GM18507 (cell line): ENCODE results near the gene USP2.

Experiments used
- DNase-seq: peaks from one replicate; pipeline ENCODE4 v3.0.0; 2011; ENCODE audit warnings: low read depth; ENCODE audit not compliant: insufficient read length; ENCODE audit errors: extremely low spot score
- FAIRE-seq: peaks from 2 replicates; lab custom pipeline; 2011; peaks lifted over from hg19 to GRCh38; lab: Jason Lieb, UNC

The USP2 gene, protein sequence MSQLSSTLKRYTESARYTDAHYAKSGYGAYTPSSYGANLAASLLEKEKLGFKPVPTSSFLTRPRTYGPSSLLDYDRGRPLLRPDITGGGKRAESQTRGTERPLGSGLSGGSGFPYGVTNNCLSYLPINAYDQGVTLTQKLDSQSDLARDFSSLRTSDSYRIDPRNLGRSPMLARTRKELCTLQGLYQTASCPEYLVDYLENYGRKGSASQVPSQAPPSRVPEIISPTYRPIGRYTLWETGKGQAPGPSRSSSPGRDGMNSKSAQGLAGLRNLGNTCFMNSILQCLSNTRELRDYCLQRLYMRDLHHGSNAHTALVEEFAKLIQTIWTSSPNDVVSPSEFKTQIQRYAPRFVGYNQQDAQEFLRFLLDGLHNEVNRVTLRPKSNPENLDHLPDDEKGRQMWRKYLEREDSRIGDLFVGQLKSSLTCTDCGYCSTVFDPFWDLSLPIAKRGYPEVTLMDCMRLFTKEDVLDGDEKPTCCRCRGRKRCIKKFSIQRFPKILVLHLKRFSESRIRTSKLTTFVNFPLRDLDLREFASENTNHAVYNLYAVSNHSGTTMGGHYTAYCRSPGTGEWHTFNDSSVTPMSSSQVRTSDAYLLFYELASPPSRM

DNA sequence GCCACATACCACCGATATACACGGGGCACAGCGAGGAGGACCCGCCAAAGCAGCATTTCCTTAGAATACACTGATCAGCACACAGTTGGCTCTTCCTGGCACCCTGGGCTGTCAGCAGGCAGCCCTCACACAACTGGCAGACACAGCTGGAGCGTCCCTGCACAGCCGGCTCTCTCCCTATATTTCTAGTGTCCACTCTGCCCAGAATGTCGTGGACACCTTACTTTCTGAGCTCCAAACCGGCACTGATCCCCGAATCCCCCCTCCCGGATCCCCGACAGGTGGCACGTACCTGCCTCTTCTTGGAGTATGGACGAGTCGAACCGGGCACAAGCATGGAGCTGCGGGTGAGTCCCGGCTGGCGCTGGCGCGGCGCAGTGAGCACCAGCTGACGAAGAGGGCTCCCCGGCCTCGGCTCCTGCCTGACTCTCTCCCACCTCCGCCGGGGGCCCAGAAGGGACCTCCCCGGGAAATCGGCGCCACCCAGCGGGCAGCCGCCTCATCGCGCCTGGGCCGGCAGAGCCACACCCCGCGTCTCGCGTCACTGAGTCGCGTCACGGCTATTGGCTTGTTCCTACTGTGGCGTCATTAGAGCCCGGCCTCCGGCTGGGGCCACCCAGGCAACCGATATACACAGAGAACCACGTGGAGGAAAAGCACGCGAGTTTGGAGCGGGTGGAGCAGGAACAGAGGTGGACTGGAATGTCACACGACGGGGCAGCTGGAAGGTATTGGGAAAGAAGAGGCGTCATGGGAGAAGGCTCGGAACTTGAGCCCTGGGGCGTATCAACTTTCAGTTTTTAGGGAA, at the start of gene USP2:
Gene USP2, minus strand, starts transcription at position 510 of the 808 bp plus-strand sequence. CDS start 8,210 bp downstream, outside the sequence.
- FAIRE-seq: peak; percentile 95

DNA sequence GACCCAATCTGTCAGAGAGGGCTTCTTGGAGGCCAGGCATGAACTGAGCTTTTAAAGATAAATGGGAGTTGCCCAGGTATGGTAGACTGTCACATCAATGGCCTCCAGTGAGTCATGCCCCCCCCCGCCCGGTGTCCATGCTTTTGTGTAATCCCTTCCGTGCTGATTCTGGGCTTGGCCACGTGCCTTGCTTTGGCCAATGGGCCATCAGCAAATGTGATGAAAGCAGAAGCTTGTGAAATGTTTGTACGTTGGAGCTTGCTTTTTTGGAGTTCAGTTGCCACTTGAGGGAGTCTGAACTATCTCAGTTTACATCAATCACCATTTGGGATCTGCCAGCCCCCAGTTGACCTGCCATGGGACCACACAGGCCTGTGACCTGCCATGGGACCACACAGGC, 45.8 kb upstream of the USP2 start:
- DNase-seq: no peak
- no peak for FAIRE-seq

More for the DNA sequence above, at the start of gene USP2:
- peak; percentile 84 for DNase-seq

DNA sequence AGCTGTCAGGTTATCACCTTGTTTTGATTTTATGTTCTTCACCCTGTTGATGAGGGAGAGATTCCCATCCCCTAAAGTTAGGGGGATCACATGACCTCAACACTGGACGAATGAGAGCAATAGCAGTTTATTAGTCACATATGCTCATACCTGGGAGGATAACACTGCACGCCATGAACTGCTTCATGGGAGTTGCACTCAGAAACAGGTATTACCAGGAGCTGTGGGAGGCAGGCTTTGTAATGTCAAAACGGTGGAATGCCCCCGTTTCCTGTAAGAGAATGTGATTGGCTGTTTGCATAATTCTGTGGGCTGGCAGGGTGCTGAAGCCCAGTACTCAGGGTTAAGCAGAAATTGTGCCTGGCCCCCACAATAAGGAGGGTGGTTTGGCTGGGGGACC, 44.7 kb upstream of the USP2 start:
- FAIRE-seq: no peak
- DNase-seq: no peak

DNA sequence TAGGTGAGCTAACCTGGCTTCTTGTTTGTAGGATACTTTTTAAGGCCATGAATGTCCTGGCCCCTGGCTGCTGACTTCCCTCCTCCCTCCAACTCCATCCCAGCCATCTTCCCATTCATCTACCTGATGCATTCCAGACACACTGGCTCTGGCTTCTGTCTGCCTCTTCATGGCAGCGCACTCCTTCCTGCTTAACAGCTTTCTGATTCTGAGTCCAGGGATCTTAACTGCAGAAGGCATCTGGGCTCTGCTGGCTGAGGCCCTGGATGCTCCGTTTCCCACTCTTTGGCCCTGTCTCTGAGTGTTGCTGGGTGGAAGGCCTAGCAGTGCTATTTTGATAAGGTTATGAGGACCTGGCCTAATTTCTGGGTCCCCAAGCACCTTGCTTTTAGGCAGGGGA, 43.3 kb upstream of the USP2 start:
- no peak for DNase-seq
- FAIRE-seq: no peak

DNA sequence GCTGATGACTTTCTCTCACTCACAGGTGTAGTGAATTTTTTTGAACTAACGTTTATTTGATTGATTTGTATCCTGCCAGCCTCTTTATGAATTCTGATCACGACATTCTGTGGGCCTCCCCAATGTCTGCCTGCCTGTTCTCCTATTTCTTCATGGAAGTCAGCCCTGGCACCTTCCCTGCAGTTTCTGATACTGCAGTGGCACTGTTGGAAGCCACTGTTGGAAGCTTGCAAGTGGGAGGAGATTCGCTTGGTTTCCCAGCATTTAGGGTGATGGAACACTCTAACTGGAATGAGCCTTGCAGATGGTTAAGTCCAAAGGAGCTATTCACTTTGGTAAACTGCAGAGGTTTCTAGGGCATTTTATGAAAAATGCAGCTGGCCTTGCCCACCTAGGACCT, 42.8 kb upstream of the USP2 start:
- no peak for FAIRE-seq
- DNase-seq: no peak

DNA sequence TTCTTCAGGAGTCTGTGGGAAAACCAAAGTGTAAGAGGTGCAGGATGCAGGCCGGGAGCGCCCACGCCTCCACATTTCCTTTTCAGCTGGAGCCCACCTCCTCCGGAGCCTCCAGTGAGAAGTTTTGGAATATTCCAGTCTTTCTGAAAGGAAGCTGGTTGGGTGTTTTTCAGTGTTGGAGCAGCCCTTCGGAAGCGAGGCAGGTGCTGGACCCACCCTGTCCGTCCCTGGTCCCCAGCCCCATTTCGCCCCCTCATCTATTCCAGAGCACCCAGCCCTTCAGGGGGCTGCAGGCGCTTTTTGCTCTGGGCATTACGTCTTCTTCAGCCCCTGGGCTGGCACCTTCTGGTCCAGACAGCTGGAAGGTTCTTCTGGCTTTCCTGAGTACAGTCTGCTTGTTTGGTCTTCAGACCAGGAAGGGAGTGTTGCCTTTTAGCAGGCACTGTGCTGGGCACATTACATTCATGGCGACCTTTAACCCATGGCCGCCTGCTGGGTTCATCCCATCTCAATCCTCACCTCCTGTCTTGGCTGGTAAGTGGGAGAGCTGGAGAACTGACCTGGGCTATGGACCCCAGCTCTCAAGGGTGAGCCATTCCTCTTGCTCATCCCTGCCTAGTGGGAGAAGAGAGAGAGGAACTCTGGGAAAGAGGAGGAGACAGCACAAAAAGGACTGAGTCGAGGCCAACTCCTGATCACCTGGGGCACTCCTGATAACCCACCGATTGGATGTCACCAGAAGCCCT, 42.2 kb upstream of the USP2 start:
- DNase-seq: no peak
- no peak for FAIRE-seq

DNA sequence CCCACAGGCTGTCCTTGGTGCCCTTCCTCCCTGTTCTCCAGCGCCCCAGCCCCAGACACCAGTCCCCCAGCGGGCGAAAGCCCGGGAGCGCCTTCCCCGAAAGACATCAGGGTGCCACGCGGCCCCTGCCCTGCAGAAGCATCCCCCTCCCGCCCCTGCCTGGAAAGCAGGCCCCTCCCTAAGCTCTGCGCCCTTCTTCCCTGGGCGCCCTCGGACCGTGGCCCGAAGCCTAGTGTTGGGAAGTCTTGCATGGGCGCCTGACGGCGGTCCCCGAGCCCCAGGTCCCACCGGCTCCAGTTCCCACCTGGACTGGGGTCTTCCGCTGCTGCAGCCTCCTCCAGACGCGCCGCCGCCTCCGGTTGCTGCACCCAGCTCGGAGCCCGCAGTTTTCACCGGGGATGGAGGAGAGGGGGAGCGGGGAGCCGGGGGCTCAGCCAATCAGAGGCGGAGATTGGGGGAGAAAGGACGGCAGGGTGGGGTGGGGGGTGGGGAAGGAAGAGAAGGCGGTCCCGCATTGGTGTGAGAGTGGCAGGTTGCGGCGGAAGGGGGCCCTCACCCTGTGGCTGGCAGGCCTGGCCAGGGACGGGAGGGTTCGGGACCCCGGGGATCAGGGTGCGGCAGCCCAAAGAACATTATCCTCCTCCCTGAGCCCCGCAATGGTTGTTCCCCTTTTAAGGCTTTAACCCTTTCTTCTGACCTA, 41.5 kb upstream of the USP2 start, which contains the start of gene THY1:
Gene THY1, minus strand, starts transcription at position 364 of the 700 bp plus-strand sequence. CDS start 2,267 bp downstream, outside the sequence.
- DNase-seq (no peak), FAIRE-seq (no peak)

DNA sequence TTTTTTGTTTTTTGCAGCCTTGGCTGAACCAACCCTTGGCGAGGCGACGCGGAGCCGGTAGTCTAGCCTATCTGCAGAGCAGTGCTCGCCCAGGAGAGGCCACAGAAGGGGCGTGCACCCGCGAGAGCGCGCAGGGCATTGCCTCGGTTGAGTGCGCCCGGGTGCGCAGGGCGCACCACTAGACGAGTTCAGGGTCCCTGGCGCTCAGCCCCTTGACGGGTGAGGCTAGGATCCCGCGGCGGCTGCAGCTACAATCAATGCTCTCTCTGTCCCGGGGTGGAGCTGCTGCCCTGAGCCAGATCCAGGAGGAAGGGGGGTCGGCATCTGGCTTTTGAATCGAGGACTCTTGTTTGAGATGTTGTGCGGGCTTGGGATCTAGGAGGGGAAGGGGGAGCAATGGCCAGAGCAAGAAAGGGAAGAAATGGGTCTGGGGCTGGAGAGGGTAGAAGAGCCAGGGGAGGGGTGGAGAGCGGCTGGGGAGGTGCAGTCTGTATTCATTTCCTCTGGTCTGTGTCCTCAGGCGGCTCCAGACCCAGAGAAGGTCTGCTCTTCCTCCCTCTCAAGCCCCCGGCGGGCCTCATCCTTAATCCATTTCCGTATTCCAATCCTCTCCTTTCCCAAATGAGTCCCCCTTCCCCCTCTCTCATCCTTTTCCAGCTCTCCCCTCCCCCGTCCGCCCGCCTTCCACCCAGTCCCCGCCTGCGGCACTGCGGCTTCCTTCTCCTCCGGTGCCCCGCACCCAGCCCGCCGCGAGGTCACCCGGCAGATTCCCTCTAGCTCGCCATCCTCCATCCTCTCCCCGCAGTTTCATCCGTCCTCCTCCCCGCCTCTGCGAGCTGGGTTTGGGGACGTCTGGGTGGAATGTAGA, 40.7 kb upstream of the USP2 start:
- DNase-seq: no peak
- no peak for FAIRE-seq

DNA sequence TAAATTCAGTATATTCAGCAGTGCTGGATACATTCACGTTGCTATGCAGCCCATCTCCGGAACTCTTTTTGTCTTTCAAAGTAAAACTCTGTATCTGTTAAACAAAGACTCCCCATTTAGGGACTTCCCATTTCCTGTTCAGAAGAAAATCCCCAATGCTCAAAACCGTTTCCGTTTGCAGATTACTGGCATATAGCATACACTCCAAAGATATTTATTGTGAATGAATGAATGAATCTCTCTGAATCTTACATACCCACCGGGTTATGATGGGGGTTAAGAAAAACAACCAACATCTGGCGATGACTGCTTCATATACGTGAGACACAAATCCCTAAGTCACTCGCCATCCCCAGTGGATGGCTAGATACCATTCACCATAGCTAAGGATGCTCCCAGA, 39.9 kb upstream of the USP2 start:
- no peak for FAIRE-seq
- no peak for DNase-seq

DNA sequence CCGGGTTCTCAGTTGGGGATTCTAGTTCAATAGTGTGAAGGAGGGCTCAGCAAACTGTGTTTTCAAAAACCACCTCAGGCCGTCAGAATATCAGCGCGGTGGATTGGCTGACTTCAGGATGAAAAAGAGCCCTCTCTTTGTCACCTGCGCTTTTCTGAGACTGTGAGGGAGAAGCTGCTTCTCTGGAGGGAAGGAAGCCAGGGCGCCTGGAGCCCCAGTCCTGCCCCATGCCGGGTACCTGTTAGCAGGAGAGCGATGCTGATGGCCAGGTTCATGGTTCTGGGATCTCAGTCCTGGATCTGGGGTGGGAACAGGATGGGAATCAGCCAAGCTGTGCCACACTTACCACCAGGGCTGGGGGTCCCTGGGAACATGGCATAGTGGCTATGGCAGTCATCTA, 39.1 kb upstream of the USP2 start:
- no peak for DNase-seq
- FAIRE-seq: no peak

DNA sequence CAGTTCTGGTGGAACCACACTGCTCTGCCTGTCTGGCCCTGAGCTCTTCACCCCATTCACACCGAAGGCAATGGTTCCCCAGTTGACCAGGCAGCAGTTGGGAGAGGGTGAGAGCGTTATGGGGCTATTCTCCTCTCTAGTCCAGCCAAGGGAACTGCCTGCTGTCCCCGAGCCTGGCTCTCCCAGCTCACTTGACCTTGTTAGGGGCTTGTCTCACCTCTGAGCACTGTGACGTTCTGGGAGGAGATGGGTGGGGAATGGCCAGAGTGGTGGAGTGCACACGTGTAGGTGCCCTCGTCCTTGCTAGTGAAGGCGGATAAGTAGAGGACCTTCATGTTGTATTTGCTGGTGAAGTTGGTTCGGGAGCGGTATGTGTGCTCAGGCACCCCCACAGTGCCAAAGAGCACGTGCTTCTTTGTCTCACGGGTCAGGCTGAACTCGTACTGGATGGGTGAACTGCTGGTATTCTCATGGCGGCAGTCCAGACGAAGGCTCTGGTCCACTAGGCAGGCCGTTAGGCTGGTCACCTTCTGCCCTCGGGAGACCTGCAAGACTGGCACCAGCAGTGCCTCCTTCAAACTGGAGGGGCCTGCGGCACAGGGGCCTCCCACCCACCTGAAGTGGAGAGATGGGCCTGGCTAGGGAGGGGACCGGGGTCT, 38.5 kb upstream of the USP2 start:
- no peak for FAIRE-seq

DNA sequence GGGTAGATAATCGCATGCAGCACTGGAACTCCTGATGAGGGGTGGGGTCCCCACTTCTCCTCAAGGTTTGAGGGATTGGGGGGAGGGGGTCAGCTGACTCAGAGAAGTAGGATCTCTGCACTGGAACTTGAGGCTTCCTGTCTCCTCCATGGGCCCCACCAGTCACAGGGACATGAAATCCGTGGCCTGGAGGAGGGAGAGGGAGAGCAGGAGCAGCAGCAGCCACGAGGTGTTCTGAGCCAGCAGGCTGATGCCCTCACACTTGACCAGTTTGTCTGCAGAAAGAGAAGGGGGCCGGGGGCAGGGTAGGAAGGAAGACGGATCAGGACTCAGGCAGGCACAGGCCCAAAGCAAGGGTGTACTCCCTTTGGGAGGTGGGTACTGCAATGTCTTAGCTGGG, 37.8 kb upstream of the USP2 start:
- FAIRE-seq: no peak
- DNase-seq: no peak

More for the DNA sequence above, 38.5 kb upstream of the USP2 start:
- DNase-seq: no peak

DNA sequence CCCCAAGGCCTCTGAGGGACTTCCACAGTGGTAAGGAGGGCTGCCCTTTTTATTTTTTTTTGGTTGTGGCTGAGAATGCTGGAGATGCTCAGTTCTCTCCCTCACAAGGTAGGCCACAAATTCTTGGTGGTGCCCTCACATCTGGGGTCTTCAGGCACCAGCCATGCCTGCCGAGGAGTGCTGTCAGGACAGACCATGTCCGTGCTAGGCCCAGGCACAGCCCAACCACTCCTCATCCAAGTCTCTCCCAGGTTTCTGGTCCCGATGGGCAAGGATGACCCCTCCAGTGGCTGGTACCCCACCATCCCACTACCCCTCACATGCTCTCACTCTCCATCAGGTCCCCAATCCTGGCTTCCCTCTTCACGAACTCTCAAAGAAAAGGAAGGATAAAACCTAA, 37.3 kb upstream of the USP2 start:
- DNase-seq (no peak), FAIRE-seq (no peak)

DNA sequence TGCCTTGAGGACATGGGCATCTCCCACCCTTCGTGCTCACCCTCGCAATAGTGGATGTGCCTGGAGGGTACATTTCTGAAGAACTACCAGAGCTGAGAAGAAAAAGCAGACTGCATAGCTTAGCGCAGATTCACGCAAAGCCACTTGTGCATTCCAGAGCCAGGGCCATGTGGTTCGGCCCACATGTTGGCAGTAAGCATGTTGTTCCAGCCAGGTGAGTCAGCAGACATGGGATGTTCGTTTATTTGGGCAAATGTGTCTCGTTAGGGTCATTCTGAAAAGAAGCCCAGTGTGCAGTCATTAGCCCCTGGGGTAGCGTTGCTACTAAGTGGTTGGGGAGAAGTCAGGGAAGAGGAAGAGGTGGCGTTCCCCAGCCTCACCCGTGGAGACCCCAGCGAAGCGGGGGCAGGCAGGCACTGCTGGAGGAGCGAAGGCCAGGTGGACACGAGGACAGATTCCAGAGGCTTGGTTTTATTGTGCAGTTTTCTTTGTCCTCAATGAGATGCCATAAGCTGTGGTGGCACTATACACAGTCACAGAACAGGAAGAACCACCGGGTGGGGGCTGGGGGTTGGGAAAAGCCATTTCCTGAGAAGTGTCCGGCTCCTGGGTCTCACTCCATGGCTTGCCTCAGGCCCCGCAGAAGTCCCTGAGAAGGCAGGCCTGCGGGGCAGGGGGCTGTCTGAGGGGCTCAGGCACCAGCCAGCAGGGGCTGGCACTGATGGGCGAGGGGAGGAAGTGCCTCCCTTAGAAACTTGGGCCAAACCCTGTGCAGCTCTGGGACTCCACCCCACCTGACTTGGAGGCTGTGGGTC, 36.4 kb upstream of the USP2 start:
- FAIRE-seq (no peak), DNase-seq (no peak)

DNA sequence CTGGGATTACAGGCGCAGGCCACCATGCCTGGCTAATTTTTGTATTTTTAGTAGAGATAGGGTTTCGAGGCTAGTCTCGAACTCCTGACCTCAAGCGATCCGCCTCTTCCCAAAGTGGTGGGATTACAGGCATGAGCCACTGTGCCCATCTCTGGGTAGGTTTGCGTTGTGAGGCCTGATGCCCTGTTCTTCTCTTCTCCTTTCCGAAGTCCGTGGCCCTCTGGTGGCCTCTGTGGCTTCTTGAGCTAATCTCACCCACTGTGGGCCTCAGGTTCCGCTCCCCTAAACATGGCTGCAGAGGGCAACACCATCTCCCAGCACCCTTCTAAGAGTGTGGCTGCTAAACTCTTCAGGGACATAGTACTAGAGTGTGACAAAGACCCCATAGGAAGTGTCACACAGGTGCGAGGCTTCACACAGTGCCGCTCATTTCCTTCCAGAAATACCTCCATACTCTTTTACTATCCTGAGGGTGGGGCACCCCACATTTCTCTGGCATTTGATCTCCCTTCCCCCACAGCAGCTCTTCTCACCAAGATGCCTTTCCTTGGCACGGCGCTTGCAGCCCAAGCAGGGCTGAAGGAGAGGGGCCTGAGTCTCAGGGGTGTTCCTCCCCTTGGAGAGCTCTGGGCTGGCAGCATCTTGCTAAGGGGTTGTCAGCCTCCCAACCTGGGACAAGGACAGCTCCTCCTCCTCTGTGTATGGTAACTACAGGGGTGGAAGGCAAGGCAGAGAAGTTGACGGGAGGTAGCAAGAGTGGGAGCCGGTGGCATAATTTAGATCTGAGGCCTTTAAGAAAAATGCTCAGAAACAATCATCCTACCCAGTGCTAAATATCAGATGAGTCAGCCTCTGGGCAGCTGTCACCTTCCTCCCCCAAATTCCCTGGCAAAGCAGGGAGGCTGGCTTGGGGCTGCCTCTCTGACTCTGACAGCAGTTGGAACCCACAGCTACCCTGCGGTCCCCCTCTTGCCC, 35.4 kb upstream of the USP2 start:
- DNase-seq (no peak), FAIRE-seq (no peak)

DNA sequence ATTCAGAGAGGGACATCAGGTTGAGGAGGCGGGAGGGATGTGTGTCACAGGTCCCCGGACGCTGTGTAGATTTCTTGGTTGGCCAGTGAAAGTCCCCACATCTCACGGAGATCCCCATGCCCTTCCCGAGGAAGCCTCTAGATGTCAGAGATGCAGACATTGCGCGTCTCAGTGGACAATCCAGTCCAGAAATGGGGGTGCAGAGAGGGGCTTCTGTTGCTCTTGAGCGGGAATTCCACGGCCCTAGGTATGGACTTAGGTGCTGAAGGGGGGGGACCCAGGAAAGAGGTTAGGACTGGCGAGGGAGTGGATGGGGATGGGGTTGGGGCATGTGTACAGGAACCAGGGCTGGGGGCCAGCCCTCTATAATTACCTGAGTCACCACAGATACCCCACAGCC, 34.5 kb upstream of the USP2 start:
- FAIRE-seq: no peak
- no peak for DNase-seq
